ENCODE data around the gene SMIM11. TPM values are rescaled to one million over a fixed set of nuclear protein-coding genes. Genes with fewer than 3 reads are reported as not detected.
A peak's percentile ranks its signal among the peaks of the same experiment; 100 is the strongest.
"Not testable (repeated sequence)": the region's sequence is repeated elsewhere in the genome, so short reads cannot be mapped to it uniquely, and the experiment has no call there.

The SMIM11 gene, protein sequence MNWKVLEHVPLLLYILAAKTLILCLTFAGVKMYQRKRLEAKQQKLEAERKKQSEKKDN
- total RNA-seq: 10 to 100 TPM in 1 of 2 donors, 1 to 10 TPM in 1; 4.4 to 20.0 TPM

DNA sequence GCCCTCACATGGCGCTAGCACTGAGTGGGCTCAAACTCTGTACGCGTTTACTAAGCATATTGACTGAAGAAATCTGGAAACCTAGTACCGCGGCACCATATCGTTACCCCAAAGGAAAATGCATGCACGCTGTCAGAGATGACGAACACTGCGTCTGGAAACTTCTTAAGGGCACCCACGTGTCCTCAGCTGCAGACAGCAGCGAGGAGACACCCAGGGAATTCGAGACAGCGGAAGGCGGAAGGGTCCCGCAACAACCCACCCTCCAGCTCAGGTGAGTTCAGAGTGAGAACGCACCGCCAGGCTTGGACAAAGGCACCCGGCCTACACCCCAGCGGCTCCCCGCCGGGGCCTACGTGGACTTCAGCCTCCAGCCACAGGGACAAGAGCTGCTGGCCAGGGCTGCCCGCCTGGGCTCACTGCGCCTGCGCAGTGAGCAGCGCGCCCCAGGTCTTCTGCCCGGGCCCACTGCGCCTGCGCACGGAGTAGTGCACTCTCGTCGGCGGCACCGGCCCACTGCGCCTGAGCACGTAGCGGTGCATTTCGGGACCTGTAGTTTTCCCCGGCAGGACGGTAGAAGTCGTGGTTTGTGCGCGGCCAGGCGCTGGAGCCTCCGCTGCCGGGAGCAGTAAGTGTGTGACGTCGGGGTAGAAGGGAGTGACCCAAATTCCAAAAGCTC is at the start of gene SMIM11:
Gene SMIM11, plus strand, starts transcription at position 568 of the 679 bp plus-strand sequence. CDS start 3,998 bp downstream, outside the sequence.
- peak; percentile 96 for ATAC-seq (replicated peaks)
- not testable (repeated sequence) for H3K36me3 Mint-ChIP-seq (ENCODE audit: low read depth); H3K4me1 Mint-ChIP-seq; H3K27me3 Mint-ChIP-seq; H3K27ac Mint-ChIP-seq; H3K9me3 Mint-ChIP-seq; H3K4me3 Mint-ChIP-seq

DNA sequence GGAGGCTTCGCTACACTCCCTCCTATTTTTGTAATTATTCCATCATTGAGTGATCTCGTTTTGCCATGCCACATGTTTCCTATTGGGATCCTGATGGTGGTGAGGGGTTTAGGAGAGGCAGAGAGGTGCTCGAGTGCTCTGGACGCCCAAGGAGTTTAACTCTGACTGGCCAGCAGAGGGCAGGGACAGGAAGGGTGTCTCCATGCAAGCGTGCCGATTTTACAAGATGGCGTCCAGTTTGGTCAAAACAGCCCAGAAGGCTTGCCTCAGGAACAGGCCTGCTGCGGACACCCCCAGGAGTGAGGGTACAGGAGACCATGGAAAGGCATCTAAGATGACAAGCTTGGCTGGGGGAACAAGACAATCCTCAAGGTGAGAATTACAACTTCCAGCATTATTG is 45.3 kb upstream of the SMIM11 start:
- peaks cover 6% of the 10 kb centered on the region for H3K9me3 Mint-ChIP-seq
- no peak overlapping the region for H3K27ac Mint-ChIP-seq
- no peak overlapping the region for H3K4me3 Mint-ChIP-seq
- H3K27me3 Mint-ChIP-seq: peaks cover 9% of the 10 kb centered on the region
- no peaks in the 10 kb centered on the region for H3K4me1 Mint-ChIP-seq
- no peaks in the 10 kb centered on the region for H3K36me3 Mint-ChIP-seq (ENCODE audit: low read depth)
- no peak for ATAC-seq (replicated peaks)

DNA sequence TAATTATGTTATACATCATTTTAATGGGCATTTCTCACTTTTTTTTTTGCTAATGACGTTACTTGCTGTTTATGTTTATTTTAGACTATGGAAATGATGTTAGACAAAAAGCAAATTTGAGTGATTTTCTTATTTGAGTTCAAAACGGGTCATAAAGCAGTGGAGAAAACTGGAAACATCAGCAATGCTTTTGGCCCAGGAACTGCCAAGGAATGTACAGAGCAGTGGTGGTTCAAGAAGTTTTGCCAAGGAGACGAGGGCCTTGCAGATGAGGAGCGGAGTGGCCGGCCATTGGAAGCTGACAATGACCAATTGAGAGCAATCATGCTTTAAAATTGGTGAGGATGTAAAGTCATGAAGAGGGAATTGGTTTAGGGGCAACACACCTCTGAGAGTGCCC is 43.6 kb upstream of the SMIM11 start:
- Mint-ChIP-seq H3K27ac (no peak overlapping the region), H3K4me1 (no peaks in the 10 kb centered on the region), H3K4me3 (no peak overlapping the region), H3K27me3 (peaks cover 9% of the 10 kb centered on the region), H3K9me3 (peaks cover 6% of the 10 kb centered on the region), H3K36me3 (ENCODE audit: low read depth) (no peaks in the 10 kb centered on the region)
- no peak for ATAC-seq (replicated peaks)

DNA sequence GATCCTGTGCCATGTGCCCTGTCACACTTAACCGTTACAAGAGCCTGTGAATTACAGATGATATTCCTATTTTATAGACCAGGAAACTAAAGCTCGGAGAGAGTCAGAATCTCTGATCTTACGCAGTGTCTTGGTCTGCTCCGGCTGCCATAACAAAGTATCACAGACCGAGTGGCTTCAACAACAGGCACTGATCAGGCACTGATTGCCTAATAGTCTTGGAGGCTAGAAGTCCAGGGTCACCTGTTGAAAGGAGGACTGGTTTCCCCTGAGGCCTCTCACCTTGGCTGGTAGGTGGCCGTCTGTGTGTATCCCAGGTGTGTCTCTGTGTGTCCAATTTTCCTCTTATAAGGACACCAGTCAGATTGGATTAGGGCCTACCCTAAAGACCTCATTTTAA is 43.0 kb upstream of the SMIM11 start:
- Mint-ChIP-seq H3K4me1 (no peaks in the 10 kb centered on the region), H3K27me3 (peaks cover 9% of the 10 kb centered on the region), H3K36me3 (ENCODE audit: low read depth) (no peaks in the 10 kb centered on the region), H3K9me3 (peaks cover 6% of the 10 kb centered on the region), H3K27ac (no peak overlapping the region), H3K4me3 (no peak overlapping the region)
- no peak for ATAC-seq (replicated peaks)

DNA sequence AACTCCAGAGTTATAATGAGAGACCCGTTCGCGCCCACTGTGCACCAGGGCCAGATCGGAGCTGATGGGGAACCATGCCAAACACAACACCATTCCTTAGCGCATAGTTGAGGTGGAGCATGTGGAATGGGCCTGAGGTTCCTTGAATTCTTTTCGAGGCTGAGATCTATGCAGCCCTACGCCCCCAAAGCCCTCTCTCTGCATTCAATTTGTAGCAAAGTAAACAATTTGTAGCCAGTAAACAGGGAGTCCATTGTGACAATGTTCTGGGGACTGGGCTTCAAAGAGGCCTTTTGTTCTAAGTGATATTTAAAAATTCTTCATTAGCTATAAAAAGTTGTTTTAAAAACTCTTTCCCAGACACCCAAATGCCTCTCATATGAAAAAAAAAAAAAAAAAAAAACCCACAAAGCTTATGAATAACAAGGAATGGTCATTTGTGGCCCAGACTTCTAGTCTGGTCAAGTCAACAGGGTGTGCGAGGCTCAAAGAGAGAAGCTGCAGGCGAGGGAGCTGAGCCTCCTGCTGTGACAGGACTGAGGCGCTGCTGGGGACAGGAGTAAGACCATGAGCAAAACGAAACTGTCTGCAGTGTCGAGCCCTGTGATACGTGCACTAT is 42.1 kb upstream of the SMIM11 start:
- ATAC-seq (replicated peaks): no peak
- Mint-ChIP-seq H3K4me3 (no peak overlapping the region), H3K9me3 (peaks cover 6% of the 10 kb centered on the region), H3K27me3 (peaks cover 4% of the 10 kb centered on the region), H3K27ac (no peak overlapping the region), H3K36me3 (ENCODE audit: low read depth) (no peaks in the 10 kb centered on the region), H3K4me1 (no peaks in the 10 kb centered on the region)

DNA sequence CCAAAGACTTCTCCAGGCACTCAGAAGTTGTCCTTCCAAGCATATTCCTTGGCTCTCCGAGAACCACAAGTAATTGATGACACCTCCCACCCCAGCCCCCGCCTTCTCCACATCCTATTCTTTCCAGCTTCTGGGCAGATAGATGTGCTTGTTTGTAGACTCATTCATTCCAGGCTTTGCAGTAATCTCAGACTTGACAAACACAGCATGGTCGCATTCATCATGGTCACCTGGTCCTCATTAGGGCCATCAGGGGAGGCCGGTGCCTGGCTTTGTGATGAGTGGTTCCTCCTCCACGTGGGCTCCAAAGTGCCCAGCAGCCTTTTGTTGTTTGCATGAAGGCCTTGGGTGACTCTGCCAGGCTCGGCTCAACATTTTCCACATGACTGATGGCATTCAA is 40.0 kb upstream of the SMIM11 start:
- H3K27ac Mint-ChIP-seq: no peak overlapping the region
- no peak for ATAC-seq (replicated peaks)
- no peaks in the 10 kb centered on the region for H3K36me3 Mint-ChIP-seq (ENCODE audit: low read depth)
- H3K9me3 Mint-ChIP-seq: no peaks in the 10 kb centered on the region
- H3K27me3 Mint-ChIP-seq: peaks cover 3% of the 10 kb centered on the region
- no peak overlapping the region for H3K4me3 Mint-ChIP-seq
- H3K4me1 Mint-ChIP-seq: no peaks in the 10 kb centered on the region

DNA sequence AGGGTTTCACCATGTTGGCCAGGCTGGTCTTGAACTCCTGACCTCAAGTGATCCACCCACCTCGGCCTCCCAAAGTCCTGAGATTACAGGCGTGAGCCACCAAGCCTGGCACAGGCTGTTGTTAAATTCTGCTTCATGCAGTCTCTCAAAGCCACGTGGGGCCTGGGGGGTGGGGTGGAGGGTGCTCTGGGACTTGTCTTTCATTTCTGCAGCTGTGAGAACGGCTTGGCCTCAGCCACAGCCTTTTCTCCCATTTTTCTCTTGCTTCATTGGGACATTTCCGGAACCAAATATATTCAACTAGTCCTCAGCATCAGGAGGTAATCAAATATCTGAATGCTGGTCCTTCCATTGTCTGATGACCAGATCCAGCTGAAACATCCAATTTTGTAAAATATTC is 39.1 kb upstream of the SMIM11 start:
- Mint-ChIP-seq H3K4me1 (no peaks in the 10 kb centered on the region), H3K9me3 (no peaks in the 10 kb centered on the region), H3K4me3 (no peak overlapping the region), H3K36me3 (ENCODE audit: low read depth) (no peaks in the 10 kb centered on the region), H3K27ac (no peak overlapping the region), H3K27me3 (peaks cover 7% of the 10 kb centered on the region)
- no peak for ATAC-seq (replicated peaks)

DNA sequence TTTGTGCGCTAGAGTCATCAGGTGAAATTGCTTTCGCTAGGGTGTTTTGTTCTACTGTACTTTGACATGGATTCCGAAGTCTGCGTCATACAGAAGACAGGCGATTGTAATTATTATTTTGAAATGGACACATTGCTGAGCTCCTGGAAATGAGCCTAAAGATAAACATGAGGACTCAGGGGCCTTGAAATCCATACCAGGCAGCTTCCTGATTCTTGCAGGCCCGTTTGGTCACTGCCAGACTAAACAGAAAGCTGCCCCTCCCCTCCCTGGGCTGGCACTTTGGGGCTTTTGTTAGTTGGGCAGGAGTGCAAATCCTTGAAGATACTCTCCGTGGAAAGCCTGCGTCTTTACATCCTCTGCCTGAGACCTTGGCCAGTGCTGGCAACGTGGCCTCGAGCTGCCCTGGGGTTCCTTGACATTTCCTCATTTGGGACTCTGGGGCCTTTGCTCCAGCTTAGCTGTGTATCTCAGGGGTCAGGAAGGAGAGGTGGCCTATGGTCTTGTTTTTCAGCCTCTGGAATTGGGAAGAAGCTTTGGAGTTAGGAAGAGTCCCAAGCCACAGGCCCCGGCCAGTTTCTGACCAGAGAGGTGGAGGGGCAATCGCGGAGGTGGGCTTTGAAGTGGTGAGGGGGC is 38.4 kb upstream of the SMIM11 start:
- H3K4me3 Mint-ChIP-seq: no peak overlapping the region
- H3K4me1 Mint-ChIP-seq: no peaks in the 10 kb centered on the region
- H3K27ac Mint-ChIP-seq: no peak overlapping the region
- no peaks in the 10 kb centered on the region for H3K9me3 Mint-ChIP-seq
- H3K27me3 Mint-ChIP-seq: peaks cover 7% of the 10 kb centered on the region
- ATAC-seq (replicated peaks): no peak
- H3K36me3 Mint-ChIP-seq (ENCODE audit: low read depth): no peaks in the 10 kb centered on the region

DNA sequence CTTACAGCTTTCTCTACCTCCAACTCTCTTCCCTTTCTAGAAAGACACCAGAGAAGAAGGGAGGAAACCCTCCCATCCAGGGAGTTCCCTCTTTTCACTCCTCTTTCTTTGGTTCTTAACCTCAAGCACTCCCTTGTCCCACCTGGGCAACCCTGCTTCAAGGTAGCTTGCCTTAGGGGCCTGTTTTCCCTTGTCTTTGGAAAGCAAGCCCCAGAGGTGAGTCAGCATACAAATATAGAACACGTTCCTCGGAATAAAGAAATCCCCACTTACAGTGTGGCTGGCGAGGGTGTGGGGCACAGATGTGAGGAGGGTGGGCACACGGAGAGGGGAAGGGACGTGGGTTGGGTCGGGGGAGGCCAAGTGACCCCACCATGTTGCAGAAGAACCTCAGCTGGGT is 37.6 kb upstream of the SMIM11 start:
- H3K27me3 Mint-ChIP-seq: peaks cover 7% of the 10 kb centered on the region
- H3K27ac Mint-ChIP-seq: no peak overlapping the region
- H3K9me3 Mint-ChIP-seq: no peaks in the 10 kb centered on the region
- no peak for ATAC-seq (replicated peaks)
- H3K36me3 Mint-ChIP-seq (ENCODE audit: low read depth): no peaks in the 10 kb centered on the region
- H3K4me3 Mint-ChIP-seq: no peak overlapping the region
- H3K4me1 Mint-ChIP-seq: no peaks in the 10 kb centered on the region

DNA sequence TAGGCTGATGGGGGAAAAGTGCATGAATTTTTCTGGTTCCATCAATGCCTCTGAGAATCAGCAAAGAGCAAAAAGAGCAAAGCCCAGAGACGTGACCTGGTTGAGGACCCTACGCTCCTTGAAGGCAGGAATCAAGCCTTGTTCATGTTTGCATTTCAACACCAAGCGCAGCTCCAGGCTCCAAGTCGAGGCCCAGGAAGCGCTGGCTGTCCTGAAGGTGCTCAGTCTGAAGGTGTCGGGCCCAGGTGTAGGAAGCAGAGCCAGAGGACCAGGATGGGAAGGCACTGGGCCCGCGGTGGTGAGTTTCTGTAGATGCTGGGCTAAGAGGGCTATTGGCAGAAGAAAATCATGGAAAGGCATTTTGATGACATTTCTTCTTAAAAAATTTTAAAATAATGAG is 37.1 kb upstream of the SMIM11 start:
- Mint-ChIP-seq H3K36me3 (ENCODE audit: low read depth) (no peaks in the 10 kb centered on the region), H3K4me3 (no peak overlapping the region), H3K27ac (no peak overlapping the region), H3K4me1 (no peaks in the 10 kb centered on the region), H3K9me3 (no peaks in the 10 kb centered on the region), H3K27me3 (peaks cover 7% of the 10 kb centered on the region)
- no peak for ATAC-seq (replicated peaks)

DNA sequence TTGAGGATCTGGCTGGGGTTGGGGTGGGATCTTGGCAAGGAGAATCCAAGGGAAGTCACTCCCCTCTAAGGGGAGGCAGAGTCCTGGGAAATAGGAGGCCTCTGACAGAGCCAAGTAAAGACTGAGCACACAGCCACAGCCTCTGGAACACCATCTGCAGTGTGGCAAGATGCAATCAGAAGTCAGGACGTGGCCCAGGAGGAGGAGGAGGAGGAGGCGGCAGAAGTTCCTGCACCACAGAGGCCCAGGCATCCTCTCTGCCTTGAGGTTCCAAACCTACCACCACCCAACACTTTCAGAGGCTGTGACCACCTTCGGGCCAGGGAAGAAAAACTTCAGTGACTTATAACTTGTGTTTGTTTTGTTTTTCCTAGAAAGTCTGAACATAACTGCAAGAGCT is 35.2 kb upstream of the SMIM11 start:
- Mint-ChIP-seq H3K27me3 (peaks cover 9% of the 10 kb centered on the region), H3K4me1 (no peaks in the 10 kb centered on the region), H3K36me3 (ENCODE audit: low read depth) (no peaks in the 10 kb centered on the region), H3K4me3 (no peak overlapping the region), H3K9me3 (no peaks in the 10 kb centered on the region), H3K27ac (no peak overlapping the region)
- ATAC-seq (replicated peaks): no peak

DNA sequence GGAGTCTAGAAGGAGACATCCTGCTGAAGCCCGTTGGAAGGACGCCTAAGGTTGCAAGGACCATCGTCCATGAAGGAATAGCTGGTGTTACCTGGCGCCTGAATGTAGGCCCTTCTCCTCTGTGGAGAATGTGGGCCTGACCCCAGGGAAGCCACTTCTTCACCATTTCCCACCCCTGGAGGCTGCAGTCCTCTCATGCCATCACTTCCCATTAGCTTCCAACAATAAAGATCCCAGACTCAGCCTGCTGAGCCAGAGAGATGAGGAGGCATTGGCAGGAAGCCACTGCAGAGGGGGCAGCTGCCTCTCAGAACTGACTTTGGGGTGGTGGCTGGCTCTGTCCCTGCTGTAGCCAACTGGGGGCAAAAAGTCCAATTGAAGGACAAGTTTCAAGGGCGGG is 32.8 kb upstream of the SMIM11 start:
- Mint-ChIP-seq H3K27me3 (peaks cover 9% of the 10 kb centered on the region), H3K4me1 (no peaks in the 10 kb centered on the region), H3K4me3 (no peak overlapping the region), H3K27ac (no peak overlapping the region), H3K9me3 (no peaks in the 10 kb centered on the region), H3K36me3 (ENCODE audit: low read depth) (no peaks in the 10 kb centered on the region)
- ATAC-seq (replicated peaks): no peak

DNA sequence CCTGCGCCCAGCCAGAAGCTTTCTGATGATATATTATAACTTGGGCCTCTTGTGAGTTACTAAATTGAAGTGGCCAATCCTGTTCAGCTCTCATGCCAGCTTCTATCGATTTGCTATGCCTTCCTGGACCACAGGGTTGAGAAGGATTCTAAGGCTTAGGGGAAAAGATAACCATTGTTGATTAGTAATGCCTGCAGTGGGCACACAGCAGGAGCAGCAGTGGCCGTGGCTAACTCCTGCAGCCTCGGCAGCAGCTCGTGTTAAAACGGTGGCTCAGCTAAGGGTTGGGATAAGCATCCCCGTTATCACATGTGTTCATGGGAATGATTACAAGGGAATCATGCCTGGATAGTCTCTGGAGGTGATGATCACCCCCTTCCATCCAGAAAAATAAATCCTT is 32.0 kb upstream of the SMIM11 start:
- Mint-ChIP-seq H3K9me3 (no peaks in the 10 kb centered on the region), H3K36me3 (ENCODE audit: low read depth) (no peaks in the 10 kb centered on the region), H3K27me3 (peaks cover 9% of the 10 kb centered on the region), H3K4me1 (no peaks in the 10 kb centered on the region), H3K27ac (no peak overlapping the region), H3K4me3 (no peak overlapping the region)
- ATAC-seq (replicated peaks): no peak

DNA sequence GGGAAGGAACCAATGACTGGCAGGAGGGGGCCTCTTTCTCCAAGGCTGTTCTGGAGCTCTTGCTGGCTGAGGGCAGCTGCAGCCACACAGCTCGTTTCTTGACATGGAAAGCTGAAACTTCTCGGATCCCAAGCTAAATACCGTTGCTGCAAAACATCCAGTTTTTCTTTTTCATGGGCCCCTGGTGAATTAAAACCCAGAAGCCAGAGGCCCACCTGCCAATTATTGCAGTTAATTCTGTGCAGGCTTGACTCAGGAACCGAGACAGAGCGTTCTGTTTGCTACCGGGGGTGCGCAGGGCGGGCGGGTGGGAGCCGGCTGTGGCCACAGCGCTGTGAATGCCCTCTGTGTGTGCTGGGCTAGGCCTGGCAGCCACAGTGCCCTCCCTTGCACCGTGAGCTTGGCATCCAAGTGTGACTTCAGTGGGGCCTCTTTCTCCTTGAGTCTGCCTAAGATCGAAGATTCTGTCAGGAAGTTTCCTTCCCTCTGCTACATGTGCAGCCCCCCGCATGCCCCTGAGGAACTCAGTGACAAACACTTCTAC is 31.4 kb upstream of the SMIM11 start:
- Mint-ChIP-seq H3K27me3 (peaks cover 7% of the 10 kb centered on the region), H3K27ac (no peak overlapping the region), H3K4me1 (no peaks in the 10 kb centered on the region), H3K9me3 (no peaks in the 10 kb centered on the region), H3K36me3 (ENCODE audit: low read depth) (no peaks in the 10 kb centered on the region), H3K4me3 (no peak overlapping the region)
- ATAC-seq (replicated peaks): no peak

DNA sequence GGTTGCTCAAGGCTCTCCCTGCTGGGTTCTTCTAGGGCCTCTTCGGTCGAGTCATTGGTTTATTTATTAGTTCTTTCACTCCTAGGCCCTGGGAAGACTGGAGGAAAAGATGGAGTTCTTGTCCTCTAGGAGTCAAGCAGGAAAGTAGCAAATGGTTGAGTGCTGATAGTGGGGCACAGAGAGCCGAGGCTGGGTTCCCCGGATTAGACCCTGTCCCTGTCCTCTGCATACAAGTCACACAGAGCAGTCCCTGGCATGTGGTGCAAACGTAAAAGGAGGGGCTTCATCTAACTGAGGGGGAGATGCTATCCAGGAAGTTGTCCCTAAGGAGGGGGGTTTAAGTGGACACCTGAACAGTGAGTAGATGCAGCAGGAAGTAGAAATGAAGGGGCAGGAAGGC is 30.7 kb upstream of the SMIM11 start:
- H3K4me1 Mint-ChIP-seq: no peaks in the 10 kb centered on the region
- H3K36me3 Mint-ChIP-seq (ENCODE audit: low read depth): no peaks in the 10 kb centered on the region
- H3K27me3 Mint-ChIP-seq: peaks cover 7% of the 10 kb centered on the region
- no peaks in the 10 kb centered on the region for H3K9me3 Mint-ChIP-seq
- no peak overlapping the region for H3K4me3 Mint-ChIP-seq
- ATAC-seq (replicated peaks): no peak
- H3K27ac Mint-ChIP-seq: peak overlapping the region; percentile 43

Measured in activated T-helper 17 cell treated with anti-CD3 and anti-CD28 coated beads, Interleukin-2, amount 50 U/mL, for 72 hours (primary cell).